GM12891 (cell line): Measurements from ENCODE around the gene TNFSF10. TPM values are rescaled to one million over a fixed set of nuclear protein-coding genes. Genes with fewer than 3 reads are reported as not detected.
"Not testable (repeated sequence)": the region's sequence is repeated elsewhere in the genome, so short reads cannot be mapped to it uniquely, and the experiment has no call there.

Source experiments
- DNase-seq: peaks from one replicate; pipeline ENCODE4 v3.0.0; 2011; ENCODE audit warnings: low spot score; ENCODE audit not compliant: insufficient read length
- FAIRE-seq: peaks from 2 replicates; lab custom pipeline; 2011; peaks lifted over from hg19 to GRCh38; lab: Jason Lieb, UNC
- PAX5 ChIP-seq: IDR thresholded peaks from 2 replicates; pipeline ENCODE4 v1.6.1; 2011; ENCODE audit warnings: low read length, moderate library complexity, mild to moderate bottlenecking; ENCODE audit not compliant: insufficient read depth, severe bottlenecking
- POLR2A ChIP-seq: IDR thresholded peaks from 2 replicates; pipeline ENCODE4 v1.6.1; 2011; ENCODE audit warnings: low read depth, low read length, control low read depth
- POLR2AphosphoS5 ChIP-seq: IDR thresholded peaks from 2 replicates; pipeline ENCODE4 v1.6.1; 2011; ENCODE audit warnings: low read depth, low read length, control low read depth
- POU2F2 ChIP-seq: IDR thresholded peaks from 2 replicates; pipeline ENCODE4 v1.6.1; 2011; ENCODE audit warnings: low read depth, mild to moderate bottlenecking, control low read depth, low read length, moderate library complexity
- SPI1 ChIP-seq: IDR thresholded peaks from 2 replicates; pipeline ENCODE4 v1.6.1; 2011; ENCODE audit warnings: low read depth, low read length, control low read depth
- TAF1 ChIP-seq: IDR thresholded peaks from 2 replicates; pipeline ENCODE4 v1.6.1; 2011; ENCODE audit warnings: low read depth, low read length, control low read depth
- polyA plus RNA-seq: library from polyadenylated mRNA; unstranded; fragments of >200 nt; gene quantifications from one replicate; pipeline ENCODE4 v1.2.1, GENCODE V29; 2012; ENCODE audit warnings: low read depth, missing spikeins, inconsistent platforms; ENCODE audit not compliant: missing spikeins

Gene TNFSF10
- polyA plus RNA-seq: 7.5 TPM

GRCh38 chr3:172522871-172523818 lies at the start of gene TNFSF10:
Gene TNFSF10 (minus strand): TSS chr3:172523430. CDS start chr3:172523384, 46 bp downstream.
- DNase-seq: peak; percentile 26
- peak; percentile 85 for TF ChIP-seq SPI1
- no peak for TF ChIP-seq PAX5
- peak; percentile 76 for TF ChIP-seq TAF1
- TF ChIP-seq POLR2AphosphoS5: peak; percentile 93
- TF ChIP-seq POU2F2: peak; percentile 50; the same call in 1 of the 2 replicates
- peak; percentile 93 for TF ChIP-seq POLR2A
- peak; percentile 91 for FAIRE-seq

GRCh38 chr3:172569128-172570008 lies 46.1 kb upstream of the TNFSF10 start:
- TF ChIP-seq POLR2AphosphoS5: no peak
- no peak for TF ChIP-seq SPI1
- no peak for TF ChIP-seq POU2F2
- no peak for TF ChIP-seq PAX5
- TF ChIP-seq POLR2A: no peak
- no peak for TF ChIP-seq TAF1
- FAIRE-seq: no peak

GRCh38 chr3:172568701-172569100 lies 45.5 kb upstream of the TNFSF10 start:
- no peak for DNase-seq
- no peak for FAIRE-seq
- TF ChIP-seq PAX5 (no peak), SPI1 (no peak), POLR2A (no peak), TAF1 (no peak), POLR2AphosphoS5 (no peak), POU2F2 (no peak)

More at GRCh38 chr3:172569128-172570008, 46.1 kb upstream of the TNFSF10 start:
- no peak for DNase-seq

- FAIRE-seq, DNase-seq: not testable (repeated sequence)
Measured at GRCh38 chr3:172566785-172567184, 43.6 kb upstream of the TNFSF10 start.

- FAIRE-seq (no peak), DNase-seq (no peak)
- no peak for TF ChIP-seq SPI1
- TF ChIP-seq TAF1: no peak
- no peak for TF ChIP-seq POLR2A
- no peak for TF ChIP-seq POU2F2
- TF ChIP-seq PAX5: no peak
- no peak for TF ChIP-seq POLR2AphosphoS5
Measured at GRCh38 chr3:172564499-172564898, 41.3 kb upstream of the TNFSF10 start.

- DNase-seq (no peak), FAIRE-seq (peak; percentile 59)
- no peak for TF ChIP-seq POLR2A
Measured at GRCh38 chr3:172562871-172563865, 39.9 kb upstream of the TNFSF10 start.

GRCh38 chr3:172561897-172562640 lies 38.8 kb upstream of the TNFSF10 start:
- no peak for DNase-seq
- FAIRE-seq: peak; percentile 84
- TF ChIP-seq POU2F2: no peak
- no peak for TF ChIP-seq PAX5
- no peak for TF ChIP-seq SPI1
- no peak for TF ChIP-seq POLR2AphosphoS5
- TF ChIP-seq POLR2A: no peak
- no peak for TF ChIP-seq TAF1

- peak; percentile 57 for FAIRE-seq
Measured at GRCh38 chr3:172560586-172560985, 37.4 kb upstream of the TNFSF10 start.

More at GRCh38 chr3:172560586-172560985, 37.4 kb upstream of the TNFSF10 start:
- TF ChIP-seq POU2F2: no peak
- no peak for TF ChIP-seq TAF1
- no peak for TF ChIP-seq POLR2AphosphoS5
- TF ChIP-seq POLR2A: no peak
- TF ChIP-seq SPI1: no peak
- TF ChIP-seq PAX5: no peak
- no peak for DNase-seq
